ENCODE results near the gene MVB12B.
"Not testable (repeated sequence)": the region's sequence is repeated elsewhere in the genome, so short reads cannot be mapped to it uniquely, and the experiment has no call there.

Gene MVB12B

GRCh38 chr9:126471084-126471624 is 144.5 kb downstream of the MVB12B start:
- H3K4me3 ChIP-seq (ENCODE audit: control insufficient read depth, low read depth, low read length), result no peak overlapping the region
- DNase-seq (ENCODE audit: low read depth), result peak; percentile 10
- no peak for TF ChIP-seq CTCF (conservative IDR thresholded peaks at IDR 0.05; ENCODE audit: control insufficient read depth, insufficient read depth, low read depth, low read length)

GRCh38 chr9:126472198-126472947 is 145.7 kb downstream of the MVB12B start:
- no peak overlapping the region for H3K4me3 ChIP-seq (ENCODE audit: control insufficient read depth, low read depth, low read length)
- no peak for DNase-seq (ENCODE audit: low read depth)
- TF ChIP-seq CTCF (conservative IDR thresholded peaks at IDR 0.05; ENCODE audit: control insufficient read depth, insufficient read depth, low read depth, low read length), result no peak

GRCh38 chr9:126472948-126473298 is 146.3 kb downstream of the MVB12B start:
- no peak overlapping the region for H3K4me3 ChIP-seq (ENCODE audit: control insufficient read depth, low read depth, low read length)
- no peak for TF ChIP-seq CTCF (conservative IDR thresholded peaks at IDR 0.05; ENCODE audit: control insufficient read depth, insufficient read depth, low read depth, low read length)
- no peak for DNase-seq (ENCODE audit: low read depth)

GRCh38 chr9:126474206-126474765 is 147.7 kb downstream of the MVB12B start:
- peak; percentile 35 for DNase-seq (ENCODE audit: low read depth)
- TF ChIP-seq CTCF (conservative IDR thresholded peaks at IDR 0.05; ENCODE audit: control insufficient read depth, insufficient read depth, low read depth, low read length), result no peak
- no peak overlapping the region for H3K4me3 ChIP-seq (ENCODE audit: control insufficient read depth, low read depth, low read length)

GRCh38 chr9:126474786-126475485 is 148.3 kb downstream of the MVB12B start:
- H3K4me3 ChIP-seq (ENCODE audit: control insufficient read depth, low read depth, low read length), result no peak overlapping the region
- peak; percentile 72 for DNase-seq (ENCODE audit: low read depth)
- TF ChIP-seq CTCF (conservative IDR thresholded peaks at IDR 0.05; ENCODE audit: control insufficient read depth, insufficient read depth, low read depth, low read length), result no peak

GRCh38 chr9:126475933-126476555 is 149.4 kb downstream of the MVB12B start:
- no peak overlapping the region for H3K4me3 ChIP-seq (ENCODE audit: control insufficient read depth, low read depth, low read length)
- DNase-seq (ENCODE audit: low read depth), result no peak
- no peak for TF ChIP-seq CTCF (conservative IDR thresholded peaks at IDR 0.05; ENCODE audit: control insufficient read depth, insufficient read depth, low read depth, low read length)

- H3K4me3 ChIP-seq (ENCODE audit: control insufficient read depth, low read depth, low read length); DNase-seq (ENCODE audit: low read depth): not testable (repeated sequence)
These were observed 150.8 kb downstream of the MVB12B start for GRCh38 chr9:126477432-126477831.

All from fibroblast of mammary gland (primary cell).